CD4-positive, alpha-beta T cell treated with Interleukin-4 for 1 hour (primary cell): ENCODE data around the gene ZNF750.

Experiments
- DNase-seq, 2 donors: peaks; one replicate each; pipeline ENCODE4 v3.0.0-alpha.2; 2020 to 2022

ZNF750 gene

DNA sequence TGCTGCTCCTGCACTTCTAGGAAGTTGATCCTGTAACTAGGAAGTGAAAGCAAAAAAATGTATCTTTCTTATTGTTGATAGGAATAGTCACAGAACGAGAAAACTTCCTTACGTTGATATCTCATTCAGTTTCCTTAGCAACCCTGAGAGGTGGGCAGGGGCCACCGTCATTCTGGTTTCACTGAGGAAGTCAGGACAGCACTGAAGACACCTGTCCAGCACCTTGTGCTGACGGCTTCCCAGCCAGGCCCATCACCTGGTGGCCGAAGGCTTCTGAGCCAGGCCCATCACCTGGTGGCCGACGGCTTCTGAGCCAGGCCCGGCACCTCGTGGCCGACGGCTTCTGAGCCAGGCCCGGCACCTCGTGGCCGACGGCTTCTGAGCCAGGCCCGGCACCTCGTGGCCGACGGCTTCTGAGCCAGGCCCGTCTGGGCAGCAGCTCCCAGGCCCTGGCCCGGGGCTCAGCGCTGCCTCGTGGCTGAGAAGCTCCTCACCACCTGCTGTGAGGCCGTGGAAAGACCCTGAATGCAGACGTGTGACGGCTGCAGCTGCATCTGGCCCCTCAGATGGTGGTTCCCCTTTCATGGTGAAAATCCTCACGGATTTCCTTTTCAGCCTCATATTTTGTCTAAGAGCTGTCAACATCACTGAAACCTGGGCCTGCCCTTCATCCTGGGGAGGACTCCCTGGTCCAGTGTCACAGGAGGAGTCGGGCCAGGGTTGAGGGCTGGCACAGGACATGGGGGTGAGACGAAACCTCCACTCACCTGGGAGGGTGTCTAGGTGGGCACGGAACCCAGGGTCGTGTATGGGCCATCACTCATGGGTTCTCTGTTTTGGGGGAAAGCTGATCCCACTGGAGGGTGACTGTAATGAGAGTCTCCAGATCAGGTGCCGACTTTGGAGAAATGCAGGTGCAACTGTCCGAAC is 33.0 kb upstream of the ZNF750 start:
- DNase-seq = peak in 1 of 2 donors; percentile 48

DNA sequence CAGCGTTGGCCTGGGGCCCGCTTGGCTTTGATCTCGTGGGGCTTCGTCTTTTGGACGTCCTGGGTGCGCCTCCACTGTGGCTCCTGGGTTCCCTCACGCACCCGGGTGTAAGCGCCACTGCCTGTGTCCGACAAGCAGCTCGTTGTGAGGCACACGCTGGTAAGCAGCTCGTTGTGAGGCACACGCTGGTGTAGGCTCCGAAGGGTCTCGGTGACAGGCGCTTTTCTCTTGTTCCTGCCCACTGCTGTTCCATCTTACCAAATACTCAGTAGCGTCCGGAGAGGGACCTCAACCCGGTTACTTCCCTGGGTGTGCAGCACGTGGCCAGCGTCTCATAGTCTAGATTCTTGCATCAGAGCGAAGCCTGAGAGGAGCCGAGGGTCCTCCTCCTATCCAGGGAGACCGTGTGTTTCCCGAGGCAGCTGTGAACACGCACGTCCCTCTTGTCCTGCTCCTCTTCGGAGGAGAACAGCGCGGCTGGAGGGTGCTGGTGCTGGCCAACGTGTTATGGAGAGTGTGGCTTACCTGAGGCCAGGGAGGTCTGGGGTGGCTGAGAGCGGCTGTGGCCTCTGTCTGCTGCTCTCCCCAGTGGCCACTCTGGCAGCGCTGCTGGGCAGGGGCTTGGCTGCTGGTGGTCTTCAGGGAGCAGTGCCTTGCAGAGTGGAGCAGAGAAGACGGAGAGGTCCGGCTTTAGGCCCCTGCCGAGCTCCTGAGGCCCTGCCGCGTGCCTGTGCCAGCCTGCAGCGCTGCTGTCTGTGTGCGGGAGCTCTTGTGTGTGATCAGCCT is 32.1 kb upstream of the ZNF750 start:
- no peak for DNase-seq

GRCh38 chr17:82871056-82871775 is 31.4 kb upstream of the ZNF750 start:
- peak in 1 of 2 donors; percentile 83 for DNase-seq

- DNase-seq = no peak
Observed at GRCh38 chr17:82870541-82870940, 30.7 kb upstream of the ZNF750 start.

- no peak for DNase-seq
Observed at GRCh38 chr17:82870091-82870491, 30.3 kb upstream of the ZNF750 start.

- DNase-seq = no peak
Observed at GRCh38 chr17:82869536-82869935, 29.7 kb upstream of the ZNF750 start.

DNA sequence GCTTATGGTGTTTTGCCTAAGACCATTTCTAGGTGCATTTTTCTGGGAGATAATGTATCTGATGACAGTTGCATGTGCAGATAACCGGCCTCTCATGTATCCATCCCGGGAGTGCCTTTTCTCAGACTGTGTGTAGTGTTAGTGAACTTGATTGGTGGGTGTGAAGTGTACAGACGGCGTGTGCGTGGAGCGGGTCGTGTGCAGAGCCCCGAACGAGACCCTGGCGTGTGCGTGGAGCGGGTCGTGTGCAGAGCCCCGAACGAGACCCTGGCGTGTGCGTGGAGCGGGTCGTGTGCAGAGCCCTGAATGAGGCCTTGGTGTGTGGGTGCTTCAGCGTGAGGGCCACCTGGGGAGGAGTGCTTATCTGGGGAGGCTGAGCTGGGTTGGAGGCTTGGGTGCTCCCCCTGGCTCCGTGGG is 28.9 kb upstream of the ZNF750 start:
- DNase-seq = no peak

DNA sequence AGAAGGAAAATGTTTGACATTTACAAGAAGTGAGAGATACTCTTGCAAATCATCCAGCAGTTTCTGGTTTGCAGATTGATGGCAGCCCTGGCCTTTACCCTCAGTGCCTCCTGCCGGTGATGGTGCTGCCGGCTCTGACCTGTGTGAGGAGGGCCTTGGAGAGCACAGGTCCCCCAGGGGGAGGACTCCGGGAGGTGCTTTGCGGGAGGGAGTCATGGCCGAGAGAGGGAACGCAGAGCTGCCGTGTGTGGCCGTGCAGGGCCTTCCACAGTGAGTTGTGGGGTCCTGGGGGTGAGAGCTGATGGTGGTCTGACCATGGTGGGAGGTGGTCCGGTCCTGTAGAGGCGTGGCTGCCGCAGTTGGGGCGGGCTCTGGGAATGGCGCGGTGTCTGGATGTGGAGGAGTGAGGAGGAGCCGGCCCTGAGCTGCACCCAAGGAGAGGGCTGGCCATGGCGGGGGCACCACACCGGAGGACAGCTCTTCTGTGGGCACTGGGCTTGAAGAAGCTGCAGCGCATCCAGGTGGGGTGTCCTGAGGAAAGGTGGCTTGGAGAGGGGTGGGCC is 28.0 kb upstream of the ZNF750 start:
- DNase-seq = no peak

- DNase-seq = no peak
Observed at GRCh38 chr17:82866590-82867191, 26.9 kb upstream of the ZNF750 start.

GRCh38 chr17:82865774-82866395 is 26.1 kb upstream of the ZNF750 start:
- no peak for DNase-seq

GRCh38 chr17:82865274-82865673 is 25.5 kb upstream of the ZNF750 start:
- DNase-seq = no peak

GRCh38 chr17:82864713-82865248 is 25.0 kb upstream of the ZNF750 start:
- DNase-seq = no peak

GRCh38 chr17:82863941-82864712 is 24.3 kb upstream of the ZNF750 start:
- DNase-seq = peak; percentile 90 to 91

GRCh38 chr17:82863383-82863940 is 23.6 kb upstream of the ZNF750 start:
- DNase-seq = no peak

DNA sequence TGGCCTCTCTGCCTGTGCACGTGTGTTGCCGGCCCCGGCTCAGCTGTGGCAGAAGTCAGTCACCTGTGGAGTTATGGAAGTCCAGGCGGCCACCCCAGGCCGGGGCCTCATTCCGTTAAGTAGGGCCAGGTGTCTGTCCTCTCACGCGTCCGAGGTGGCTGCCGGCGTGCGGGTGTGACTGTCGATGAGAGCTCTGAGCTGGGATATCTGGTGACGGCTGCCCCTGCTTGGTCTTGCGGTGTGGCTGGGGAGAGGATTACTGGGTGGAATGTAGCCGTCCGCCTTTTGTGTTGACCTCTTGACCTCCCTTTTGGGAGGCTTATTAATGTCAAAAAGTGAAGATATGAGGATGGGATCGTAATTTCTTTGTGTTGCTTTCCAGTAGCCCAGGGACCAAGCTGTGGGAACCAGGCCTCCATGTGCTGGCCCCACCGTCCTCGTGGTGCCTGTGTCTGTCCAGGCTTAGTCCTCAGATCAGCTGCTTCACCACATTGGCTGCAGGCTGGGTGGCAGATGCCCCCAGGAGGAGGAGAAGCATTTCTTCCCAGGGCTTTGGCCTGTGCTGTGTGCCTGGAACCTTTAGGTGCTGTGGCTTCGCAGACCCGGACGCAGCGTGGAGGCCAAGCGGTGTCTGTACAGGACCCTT is 23.0 kb upstream of the ZNF750 start:
- DNase-seq = no peak

DNA sequence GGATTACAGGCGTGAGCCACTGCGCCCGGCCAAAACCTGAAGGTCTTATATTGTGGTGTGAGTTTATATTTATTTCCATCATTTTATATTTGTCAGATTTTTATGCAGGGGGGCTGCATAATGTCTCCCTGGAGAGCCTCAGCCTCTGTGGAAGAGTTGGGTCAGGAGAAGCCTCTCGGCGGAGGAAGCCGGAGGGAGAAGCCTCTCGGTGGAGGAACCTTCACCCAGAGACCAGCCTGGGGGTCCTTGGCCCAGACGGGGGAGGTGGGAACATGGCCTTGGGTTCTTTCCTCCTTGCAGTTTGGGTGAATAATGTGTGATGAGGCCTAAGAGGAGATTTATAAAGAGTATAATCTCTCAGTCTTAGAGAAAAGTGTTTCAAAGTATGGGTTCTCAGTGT is 22.4 kb upstream of the ZNF750 start:
- no peak for DNase-seq

DNA sequence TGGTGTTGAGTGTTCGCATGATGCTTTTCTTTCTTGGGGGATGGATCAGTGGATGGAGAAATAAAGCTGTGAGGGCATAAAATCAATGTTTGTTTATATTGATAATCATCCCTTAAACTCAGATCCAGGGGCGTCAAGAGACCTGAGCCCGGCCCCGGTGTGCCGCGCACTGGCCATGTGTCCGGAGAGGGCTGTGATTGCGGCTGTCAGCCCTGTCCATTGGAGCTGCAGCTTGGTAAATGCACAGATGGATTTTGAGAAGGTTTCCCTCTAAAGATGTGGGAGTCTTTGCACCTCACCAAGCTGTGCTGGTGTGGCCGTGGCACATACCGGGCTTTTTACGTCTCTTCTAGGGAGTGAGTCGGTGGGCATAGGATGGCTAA is 21.6 kb upstream of the ZNF750 start:
- no peak for DNase-seq

DNA sequence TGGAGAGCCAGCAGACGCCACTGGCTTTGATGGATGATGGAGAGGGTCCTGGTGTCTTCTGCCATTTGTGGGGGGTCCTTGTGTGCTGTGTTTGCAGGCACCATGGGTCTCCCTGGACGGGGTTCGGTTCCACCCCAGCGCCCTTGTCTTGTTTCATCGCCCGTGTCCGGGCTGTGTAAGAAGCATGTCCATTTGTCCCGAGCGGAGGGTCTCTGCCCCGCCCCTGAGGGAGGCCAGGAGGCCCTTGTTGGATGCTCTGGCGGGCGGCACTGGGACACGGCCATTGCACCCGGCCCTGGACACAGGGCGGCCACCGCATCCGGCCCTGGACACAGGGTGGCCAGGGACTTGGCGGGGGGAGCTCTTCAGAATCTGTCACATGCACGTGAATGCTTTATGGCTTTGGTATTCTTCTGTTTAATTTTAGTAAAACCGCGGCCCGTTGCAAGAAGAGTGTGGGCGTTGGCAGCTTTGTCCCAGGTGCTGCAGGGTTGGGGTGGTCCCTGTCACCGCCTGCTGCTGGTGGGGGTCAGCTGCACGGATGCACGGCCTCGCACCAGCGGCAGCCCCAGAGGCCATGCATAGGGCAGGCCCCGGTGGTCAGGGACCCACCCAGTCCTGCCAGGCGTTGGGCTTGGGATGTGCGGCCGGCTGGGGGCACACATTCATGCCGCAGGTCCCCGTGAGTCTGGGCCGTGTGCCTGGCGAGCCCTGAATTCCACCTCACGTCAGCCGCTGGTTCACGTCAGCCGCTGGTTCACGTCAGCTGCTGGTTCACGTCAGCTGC is 21.0 kb upstream of the ZNF750 start:
- no peak for DNase-seq
